Neural cell (in vitro differentiated cells): ENCODE measurements around the gene KRTAP19-8. TPM values are rescaled to one million over a fixed set of nuclear protein-coding genes. Genes with fewer than 3 reads are reported as not detected.

Experiments
- H2AFZ ChIP-seq: fragments of 200-600, 300-800 bp; sonication (generic), shearing (Covaris generic); 2 replicates; pipeline ENCODE4 v1.6.0; 2014; ENCODE audit warnings: low read depth, mild to moderate bottlenecking, antibody characterized with exemption, low read length, moderate library complexity
- H3F3A ChIP-seq: fragments of 200-600 bp; shearing (Covaris generic); 2 replicates; pipeline ENCODE4 v1.6.1; 2016; ENCODE audit warnings: mild to moderate bottlenecking, moderate library complexity, mixed read lengths, antibody characterized with exemption, low read length; ENCODE audit not compliant: insufficient read depth, poor library complexity, severe bottlenecking
- H3K27ac ChIP-seq: fragments of 200-600, 300-800 bp; sonication (generic), shearing (Covaris generic); 2 replicates; pipeline ENCODE4 v1.5.1; 2014; ENCODE audit warnings: mild to moderate bottlenecking, low read length, moderate library complexity
- H3K27me3 ChIP-seq: fragments of 300-800, 200-600 bp; sonication (generic), shearing (Covaris generic); 2 replicates; pipeline ENCODE4 v1.6.0; 2014; ENCODE audit warnings: mild to moderate bottlenecking, low read depth, low read length, moderate library complexity; ENCODE audit not compliant: insufficient read depth
- H3K36me3 ChIP-seq: fragments of 300-800, 200-600 bp; sonication (generic), shearing (Covaris generic); 2 replicates; pipeline ENCODE4 v1.5.1; 2014; ENCODE audit warnings: mild to moderate bottlenecking, antibody characterized with exemption, low read length, moderate library complexity; ENCODE audit not compliant: insufficient read depth
- H3K4me2 ChIP-seq: fragments of 300-800, 200-600 bp; sonication (generic), shearing (Covaris generic); 2 replicates; pipeline ENCODE4 v1.6.0; 2014; ENCODE audit warnings: mild to moderate bottlenecking, low read length
- H3K4me3 ChIP-seq: fragments of 300-800, 200-600 bp; sonication (generic), shearing (Covaris generic); 2 replicates; pipeline ENCODE4 v1.5.1; 2014; ENCODE audit warnings: mild to moderate bottlenecking, low read length, moderate library complexity
- H3K79me2 ChIP-seq: fragments of 200-600 bp; shearing (Covaris generic); replicated peaks from 2 replicates; pipeline ENCODE4 v1.6.0; 2014; ENCODE audit warnings: mild to moderate bottlenecking, low read length, moderate library complexity; ENCODE audit not compliant: insufficient read depth
- H3K9ac ChIP-seq: fragments of 300-800, 200-600 bp; sonication (generic), shearing (Covaris generic); 2 replicates; pipeline ENCODE4 v1.6.1; 2016; ENCODE audit warnings: mild to moderate bottlenecking, low read length, mixed read lengths
- H3K9me2 ChIP-seq: fragments of 200-600 bp; shearing (Covaris generic); 2 replicates; pipeline ENCODE4 v1.6.1; 2016; ENCODE audit warnings: mild to moderate bottlenecking, low read length, mixed read lengths; ENCODE audit not compliant: insufficient read depth
- H3K9me3 ChIP-seq: fragments of 200-600, 300-800 bp; sonication (generic), shearing (Covaris generic); 2 replicates; pipeline ENCODE4 v1.6.1; 2016; ENCODE audit warnings: mild to moderate bottlenecking, mixed run types, low read length, moderate library complexity, mixed read lengths
- H4K20me1 ChIP-seq: fragments of 200-600 bp; shearing (Covaris generic); 2 replicates; pipeline ENCODE4 v1.6.1; 2016; ENCODE audit warnings: mild to moderate bottlenecking, mixed run types; ENCODE audit not compliant: insufficient read depth
- EP300 ChIP-seq: fragments of 450-650 bp; conservative IDR thresholded peaks from 2 replicates; pipeline ENCODE4 v1.6.1; 2014; ENCODE audit warnings: antibody characterized with exemption, mild to moderate bottlenecking, moderate library complexity; ENCODE audit not compliant: poor library complexity, severe bottlenecking
- EZH2 ChIP-seq: fragments of 200-600, 300-800 bp; shearing (Covaris generic), sonication (generic); IDR thresholded peaks from 2 replicates; pipeline ENCODE4 v1.6.1; 2014; ENCODE audit warnings: antibody characterized with exemption, low read length, borderline replicate concordance, mild to moderate bottlenecking; ENCODE audit not compliant: insufficient read depth, poor library complexity, severe bottlenecking
- MXI1 ChIP-seq: fragments of 450-650 bp; conservative IDR thresholded peaks from 2 replicates; pipeline ENCODE4 v1.6.1; 2014; ENCODE audit warnings: antibody characterized with exemption, mild to moderate bottlenecking; ENCODE audit not compliant: poor library complexity, severe bottlenecking
- POLR2AphosphoS5 ChIP-seq: IDR thresholded peaks from 2 replicates; pipeline ENCODE4 v1.6.1; 2012
- RAD21 ChIP-seq: fragments of 450-650 bp; conservative IDR thresholded peaks from 2 replicates; pipeline ENCODE4 v1.6.1; 2014; ENCODE audit warnings: antibody characterized with exemption, mild to moderate bottlenecking, moderate library complexity
- REST ChIP-seq: IDR thresholded peaks from 2 replicates; pipeline ENCODE4 v1.6.1; 2012; ENCODE audit warnings: borderline replicate concordance
- SMC3 ChIP-seq: fragments of 450-650 bp; conservative IDR thresholded peaks from 2 replicates; pipeline ENCODE4 v1.6.1; 2014; ENCODE audit warnings: antibody characterized with exemption, mild to moderate bottlenecking, moderate library complexity; ENCODE audit not compliant: poor library complexity
- TAF1 ChIP-seq: IDR thresholded peaks from 2 replicates; pipeline ENCODE4 v1.6.1; 2012; ENCODE audit warnings: low read depth
- polyA plus RNA-seq: library from polyadenylated mRNA; depleted of rRNA; stranded (reverse); fragments of >200 nt; gene quantifications from 2 replicates; pipeline ENCODE4 v1.2.3, GENCODE V29; 2014
- TF ChIP-seq, protein P1 (sequence below): fragments of 450-650 bp; IDR thresholded peaks from 2 replicates; pipeline ENCODE4 v1.5.1; 2014; ENCODE audit warnings: antibody characterized with exemption, mild to moderate bottlenecking, moderate library complexity; ENCODE audit not compliant: poor library complexity, severe bottlenecking

The KRTAP19-8 gene
- polyA plus RNA-seq, 1 donor from 2014 or later, result not detected

GRCh38 chr21:31084689-31085088 is 46.4 kb upstream of the KRTAP19-8 start:
- no peaks in the 10 kb centered on the region for H3K27me3 ChIP-seq
- no peak overlapping the region for H3K9ac ChIP-seq
- H3K4me2 ChIP-seq, result no peak overlapping the region
- no peaks in the 10 kb centered on the region for H3K36me3 ChIP-seq
- H3K27ac ChIP-seq, result no peak overlapping the region
- no peak overlapping the region for H2AFZ ChIP-seq
- H3K79me2 ChIP-seq, result no peaks in the 10 kb centered on the region
- no peaks in the 10 kb centered on the region for H4K20me1 ChIP-seq
- no peaks in the 10 kb centered on the region for H3F3A ChIP-seq
- no peaks in the 10 kb centered on the region for H3K9me2 ChIP-seq
- no peaks in the 10 kb centered on the region for H3K9me3 ChIP-seq
- H3K4me3 ChIP-seq, result no peak overlapping the region
- TF ChIP-seq MXI1 (no peak), SMC3 (no peak), POLR2AphosphoS5 (no peak)
- TF ChIP-seq, protein P1, sequence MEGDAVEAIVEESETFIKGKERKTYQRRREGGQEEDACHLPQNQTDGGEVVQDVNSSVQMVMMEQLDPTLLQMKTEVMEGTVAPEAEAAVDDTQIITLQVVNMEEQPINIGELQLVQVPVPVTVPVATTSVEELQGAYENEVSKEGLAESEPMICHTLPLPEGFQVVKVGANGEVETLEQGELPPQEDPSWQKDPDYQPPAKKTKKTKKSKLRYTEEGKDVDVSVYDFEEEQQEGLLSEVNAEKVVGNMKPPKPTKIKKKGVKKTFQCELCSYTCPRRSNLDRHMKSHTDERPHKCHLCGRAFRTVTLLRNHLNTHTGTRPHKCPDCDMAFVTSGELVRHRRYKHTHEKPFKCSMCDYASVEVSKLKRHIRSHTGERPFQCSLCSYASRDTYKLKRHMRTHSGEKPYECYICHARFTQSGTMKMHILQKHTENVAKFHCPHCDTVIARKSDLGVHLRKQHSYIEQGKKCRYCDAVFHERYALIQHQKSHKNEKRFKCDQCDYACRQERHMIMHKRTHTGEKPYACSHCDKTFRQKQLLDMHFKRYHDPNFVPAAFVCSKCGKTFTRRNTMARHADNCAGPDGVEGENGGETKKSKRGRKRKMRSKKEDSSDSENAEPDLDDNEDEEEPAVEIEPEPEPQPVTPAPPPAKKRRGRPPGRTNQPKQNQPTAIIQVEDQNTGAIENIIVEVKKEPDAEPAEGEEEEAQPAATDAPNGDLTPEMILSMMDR, result no peak

DNA sequence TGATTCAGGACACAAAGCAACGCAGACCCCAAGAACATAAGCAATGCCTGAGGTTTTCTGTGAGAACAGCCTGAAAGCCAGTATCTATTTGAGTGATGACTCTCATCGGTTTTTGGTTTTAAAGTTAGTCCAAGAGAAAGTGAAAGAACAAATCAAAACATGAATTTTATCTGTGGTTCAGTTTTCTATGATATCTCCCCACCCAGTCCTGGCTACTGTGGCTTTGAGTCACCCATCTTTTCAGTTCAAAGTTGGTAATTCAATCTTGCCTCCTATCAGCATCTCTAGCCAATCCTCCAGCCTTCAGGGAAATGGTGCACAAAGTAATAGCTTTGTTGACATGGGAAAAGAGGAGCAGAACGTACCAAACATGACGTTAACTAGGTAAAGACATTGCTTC is 40.5 kb upstream of the KRTAP19-8 start:
- H3K9me2 ChIP-seq, result no peaks in the 10 kb centered on the region
- H3K27me3 ChIP-seq, result no peaks in the 10 kb centered on the region
- no peaks in the 10 kb centered on the region for H4K20me1 ChIP-seq
- no peaks in the 10 kb centered on the region for H3K79me2 ChIP-seq
- no peaks in the 10 kb centered on the region for H3K9me3 ChIP-seq
- H3K9ac ChIP-seq, result no peak overlapping the region
- TF ChIP-seq POLR2AphosphoS5 (no peak), MXI1 (no peak), SMC3 (no peak), EZH2 (no peak), EP300 (no peak), REST (no peak)
- H3K4me2 ChIP-seq, result no peak overlapping the region
- no peak overlapping the region for H3K27ac ChIP-seq
- H3K4me3 ChIP-seq, result no peak overlapping the region
- H3K36me3 ChIP-seq, result no peaks in the 10 kb centered on the region
- no peaks in the 10 kb centered on the region for H3F3A ChIP-seq
- no peak overlapping the region for H2AFZ ChIP-seq

DNA sequence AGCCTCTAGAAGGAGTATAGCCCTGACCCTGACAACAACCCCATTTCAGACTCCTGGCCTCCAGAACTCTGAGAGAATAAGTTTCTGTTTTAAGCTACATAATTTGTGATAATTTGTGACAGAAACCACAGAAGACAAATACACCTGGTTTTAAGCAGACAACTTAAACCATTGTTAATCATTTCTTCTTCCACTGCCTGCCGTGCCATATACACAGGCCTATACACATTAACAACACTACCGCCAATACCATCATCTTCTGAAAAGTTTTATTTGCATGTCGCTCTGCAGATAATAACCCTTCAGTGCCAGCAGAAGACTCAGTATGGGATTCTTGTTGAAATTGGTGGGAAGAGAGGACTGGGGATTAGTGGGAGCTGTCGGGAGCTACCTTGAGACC is 39.9 kb upstream of the KRTAP19-8 start:
- TF ChIP-seq SMC3, result no peak
- no peak for TF ChIP-seq EP300
- TF ChIP-seq TAF1, result no peak
- TF ChIP-seq, protein P1, result no peak
- no peak for TF ChIP-seq EZH2
- TF ChIP-seq MXI1, result no peak
- TF ChIP-seq RAD21, result no peak
- no peak for TF ChIP-seq POLR2AphosphoS5
- no peak for TF ChIP-seq REST
- H3K4me3 ChIP-seq, result no peak overlapping the region
- H3K79me2 ChIP-seq, result no peaks in the 10 kb centered on the region
- H3K4me2 ChIP-seq, result no peak overlapping the region
- no peaks in the 10 kb centered on the region for H3K36me3 ChIP-seq
- no peak overlapping the region for H3K9ac ChIP-seq
- no peaks in the 10 kb centered on the region for H3K9me3 ChIP-seq
- H3K27me3 ChIP-seq, result no peaks in the 10 kb centered on the region
- H4K20me1 ChIP-seq, result no peaks in the 10 kb centered on the region
- no peaks in the 10 kb centered on the region for H3F3A ChIP-seq
- H3K27ac ChIP-seq, result no peak overlapping the region
- no peaks in the 10 kb centered on the region for H3K9me2 ChIP-seq
- no peak overlapping the region for H2AFZ ChIP-seq
